Heart right ventricle (tissue), 16 donors: ENCODE results near the gene RNF149. TPM values are rescaled to one million over a fixed set of nuclear protein-coding genes. Genes with fewer than 3 reads are reported as not detected.
A peak's percentile ranks its signal among the peaks of the same experiment; 100 is the strongest.

ENCODE experiments used
- ATAC-seq, 8 donors: fragments of 200-7000 bp; cut with Tn5 transposase; one replicate each; pipeline ENCODE4 v1.9.1; 2020; ENCODE audit warnings: mild to moderate bottlenecking in 8 of 8, moderate library complexity in 8 of 8, moderate number of reproducible peaks in 1 of 8
- DNase-seq, 2 donors: peaks; one replicate each; pipeline ENCODE4 v3.0.0-alpha.2; 2020
- H3K27ac ChIP-seq, 10 donors: fragments of 200-600 bp; sonication (generic) in 2 of 10; one replicate each; pipeline versions ENCODE4 v1.5.0 to v1.8.0; 2020 to 2022; ENCODE audit warnings: mild to moderate bottlenecking in 3 of 10
- H3K27me3 ChIP-seq, 7 donors: fragments of 200-600 bp; one replicate each; pipeline ENCODE4 v1.8.0; 2021 to 2022; ENCODE audit warnings: mild to moderate bottlenecking in 2 of 7
- H3K36me3 ChIP-seq, 9 donors: fragments of 200-600 bp; sonication (generic) in 1 of 9; one replicate each; pipeline versions ENCODE4 v1.5.0 to v1.8.0; 2020 to 2022; ENCODE audit warnings: mild to moderate bottlenecking in 2 of 9
- H3K4me1 ChIP-seq, 9 donors: fragments of 200-600 bp; sonication (generic) in 1 of 9; one replicate each; pipeline versions ENCODE4 v1.5.0 to v1.8.0; 2020 to 2022; ENCODE audit warnings: mild to moderate bottlenecking in 4 of 9
- H3K4me3 ChIP-seq, 10 donors: fragments of 200-600 bp; sonication (generic) in 2 of 10; one replicate each; pipeline versions ENCODE4 v1.5.0 to v1.8.0; 2020 to 2022; ENCODE audit warnings: mild to moderate bottlenecking in 7 of 10, moderate library complexity in 2 of 10
- H3K9me3 ChIP-seq, 11 donors: fragments of 200-600 bp in 10 of 11; sonication (generic) in 2 of 11; one replicate each; pipeline versions ENCODE4 v1.5.0 to v1.8.0; 2013 to 2022; ENCODE audit warnings: mild to moderate bottlenecking in 2 of 11, control low read depth in 1 of 11, moderate library complexity in 1 of 11
- WGBS, 2 donors: extraction: QIAGEN DNeasy Blood & Tissue Kit; methylation state at CpG; one replicate each; pipeline ENCODE4 v1.1.7; 2013; ENCODE audit warnings: inconsistent platforms in 1 of 2; 5-methylcytosine and 5-hydroxymethylcytosine counted together
- intact Hi-C, 10 donors: fragments of 100-400 bp; cut with DNase I; formaldehyde crosslinking; loops; one replicate each; pipeline versions ENCODE4 v1.11.1 to v1.14.2; 2022
- polyA plus RNA-seq, 2 donors: library from polyadenylated mRNA; stranded (reverse); fragments of 200-250 nt; gene quantifications; one replicate each; pipeline ENCODE4 v1.2.3, GENCODE V29; 2013
- total RNA-seq, 10 donors: library from RNA; stranded (reverse); fragmentation: NEBNext Ultra II Directional in 3 of 10; extraction: Animal tissue kit (Norgen Biotek cat#: 25700) in 3 of 10; gene quantifications; one replicate each; pipeline versions ENCODE4 v1.2.1 to v1.2.4, GENCODE V29; 2021 to 2023
- TF ChIP-seq, protein P1 (sequence below), 9 donors: fragments of 200-600 bp; sonication (generic) in 2 of 9; IDR thresholded peaks; one replicate each; pipeline versions ENCODE4 v1.5.0 to v1.8.0; 2021 to 2022; ENCODE audit warnings: antibody characterized with exemption in 9 of 9, mild to moderate bottlenecking in 5 of 9, moderate library complexity in 1 of 9
- donor health status: Arrhythmogenic right ventricular cardiomyopathy.
- donor health status: ischemic (EF 13 %, LVEDD 7.1; RV severe dilation, severe dysfunction).
- donor health status: healthy with polysubstance abuse.
- donor health status: DM: no; HTN: yes; CAD: no.
- donor health status: DM: no; HTN: no; CAD: no.
- donor health status: ischemic (EF 25% LVEDD 6.9; RV normal size, moderate dysfunction).
- donor health status: ischemic (EF 25% LVEDD 5.7; RV mildly dilated, moderate dysfunction).
- donor health status: healthy.
- donor health status: DM: yes; HTN: yes; CAD: no.
- donor health status: Ischemic cardiomyopathy.
- donor health status: ischemic (EF 35%, LVEDD 5.7; RV mildly dilated, moderate dysfunction).
- donor health status: nonischemic (EF 11% LVEDD 7.7; RV severe dilation, severe dysfunction).
- donor health status: DM: yes; HTN: yes; CAD: no.
- donor health status: PGD.
- donor health status: ischemic (EF 29% LVEDD 5.4; RV normal size, mild dysfunction).
- donor health status: nonischemic (EF 23%, LVEDD 6.1; RV moderate dilation, normal function).

The RNF149 gene
- total and polyA plus RNA-seq, 12 donors = 11.0 to 40.8 (median 12.5) TPM

DNA sequence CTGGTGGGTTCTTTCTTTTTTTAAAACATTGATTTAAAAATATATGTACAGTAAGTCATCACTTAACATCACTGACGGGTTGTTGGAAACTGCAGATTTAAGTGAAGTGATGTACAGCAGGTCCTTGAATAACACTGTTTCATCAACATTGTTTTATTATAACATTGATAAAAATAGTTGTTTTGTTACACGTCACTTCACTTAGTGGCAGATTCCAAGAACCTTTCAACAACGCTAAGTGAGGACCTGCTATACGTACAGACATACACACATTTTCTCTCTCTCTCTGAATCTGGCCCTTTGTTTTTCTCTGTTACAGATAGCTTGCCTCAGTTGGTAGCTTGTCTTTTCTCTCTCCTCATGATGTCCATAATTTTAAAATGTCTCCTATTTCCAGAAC is 46.4 kb downstream of the RNF149 start:
- H3K4me1 ChIP-seq = peaks cover 0 to 60% (median 24%) of the 10 kb centered on the region in 9 donors
- H3K9me3 ChIP-seq = peaks cover 0 to 3% (median 0%) of the 10 kb centered on the region in 11 donors
- intact Hi-C loops = no loop called here
- no peak overlapping the region for H3K4me3 ChIP-seq
- DNase-seq = no peak
- no peaks in the 10 kb centered on the region for H3K27me3 ChIP-seq
- ATAC-seq = peak in 6 of 8 donors; percentile 43 to 59 (median 52)
- peak overlapping the region in 8 of 10 donors; percentile 30 to 74 (median 55) for H3K27ac ChIP-seq
- H3K36me3 ChIP-seq = peaks cover 0 to 99% (median 19%) of the 10 kb centered on the region in 9 donors
- WGBS, 2 donors = 43 to 63% methylated on average over 4 of the region's 4 CpGs
- TF ChIP-seq, protein P1, sequence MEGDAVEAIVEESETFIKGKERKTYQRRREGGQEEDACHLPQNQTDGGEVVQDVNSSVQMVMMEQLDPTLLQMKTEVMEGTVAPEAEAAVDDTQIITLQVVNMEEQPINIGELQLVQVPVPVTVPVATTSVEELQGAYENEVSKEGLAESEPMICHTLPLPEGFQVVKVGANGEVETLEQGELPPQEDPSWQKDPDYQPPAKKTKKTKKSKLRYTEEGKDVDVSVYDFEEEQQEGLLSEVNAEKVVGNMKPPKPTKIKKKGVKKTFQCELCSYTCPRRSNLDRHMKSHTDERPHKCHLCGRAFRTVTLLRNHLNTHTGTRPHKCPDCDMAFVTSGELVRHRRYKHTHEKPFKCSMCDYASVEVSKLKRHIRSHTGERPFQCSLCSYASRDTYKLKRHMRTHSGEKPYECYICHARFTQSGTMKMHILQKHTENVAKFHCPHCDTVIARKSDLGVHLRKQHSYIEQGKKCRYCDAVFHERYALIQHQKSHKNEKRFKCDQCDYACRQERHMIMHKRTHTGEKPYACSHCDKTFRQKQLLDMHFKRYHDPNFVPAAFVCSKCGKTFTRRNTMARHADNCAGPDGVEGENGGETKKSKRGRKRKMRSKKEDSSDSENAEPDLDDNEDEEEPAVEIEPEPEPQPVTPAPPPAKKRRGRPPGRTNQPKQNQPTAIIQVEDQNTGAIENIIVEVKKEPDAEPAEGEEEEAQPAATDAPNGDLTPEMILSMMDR (IDR thresholded peaks at IDR 0.05) = no peak

DNA sequence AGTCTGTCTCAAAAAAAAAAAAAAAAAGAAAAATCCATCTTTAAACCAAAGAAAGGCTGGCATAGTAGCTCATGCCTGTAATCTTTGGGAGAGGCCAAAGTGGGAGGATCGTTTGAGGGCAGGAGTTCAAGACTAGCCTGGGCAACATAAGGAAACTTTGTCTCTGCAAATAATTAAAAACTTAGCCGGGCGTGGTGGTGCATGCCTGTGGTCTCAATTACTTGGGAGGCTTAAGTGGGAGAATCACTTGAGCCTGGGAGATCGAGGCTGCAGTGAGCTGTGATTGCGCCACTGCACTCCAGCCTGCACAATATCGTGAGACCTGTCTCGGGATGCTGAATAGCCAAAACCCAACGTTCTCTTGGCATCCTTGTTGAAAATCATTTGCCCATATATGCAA is 49.7 kb downstream of the RNF149 start:
- Histone ChIP-seq H3K9me3 (peaks cover 0 to 3% (median 0%) of the 10 kb centered on the region in 11 donors), H3K27me3 (no peaks in the 10 kb centered on the region), H3K4me3 (no peak overlapping the region), H3K36me3 (peaks cover 0 to 68% (median 13%) of the 10 kb centered on the region in 9 donors), H3K27ac (no peak overlapping the region), H3K4me1 (peaks cover 2 to 53% (median 31%) of the 10 kb centered on the region in 9 donors)
- 98 to 99% methylated on average over 8 of the region's 8 CpGs for WGBS, 2 donors
- ATAC-seq = no peak
- TF ChIP-seq, protein P1 (IDR thresholded peaks at IDR 0.05) = no peak
- intact Hi-C loops = loop anchor here in 1 of 10 donors (10.0 kb wide), 1 partner anchor 46 kb away; the partner anchor contains the start of gene RNF149
- no peak for DNase-seq

DNA sequence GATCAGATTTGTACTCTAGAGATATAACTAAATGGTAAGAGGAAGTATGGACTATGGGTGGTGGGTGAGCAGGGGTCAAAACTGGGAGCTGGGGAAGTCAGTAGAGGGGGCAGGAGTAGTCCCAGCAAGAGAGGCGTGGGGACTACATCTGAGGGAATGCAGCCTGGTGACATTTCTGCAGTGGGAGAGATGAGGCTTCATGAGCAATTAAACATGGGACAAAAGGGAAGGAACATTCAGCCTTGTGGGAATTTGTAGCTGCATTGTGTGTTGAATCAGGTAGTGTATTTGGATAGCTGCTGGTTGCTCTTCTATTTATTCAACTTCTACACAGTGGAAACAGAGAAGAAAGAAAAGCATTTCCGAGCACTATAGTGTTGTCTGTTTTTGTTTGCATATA is 52.2 kb downstream of the RNF149 start:
- Histone ChIP-seq H3K27ac (no peak overlapping the region), H3K4me1 (peaks cover 2 to 52% (median 39%) of the 10 kb centered on the region in 9 donors), H3K27me3 (no peaks in the 10 kb centered on the region), H3K36me3 (peaks cover 0 to 44% (median 4%) of the 10 kb centered on the region in 9 donors), H3K9me3 (peaks cover 0 to 3% (median 0%) of the 10 kb centered on the region in 11 donors), H3K4me3 (no peak overlapping the region)
- WGBS, 2 donors = 96% methylated on average over 2 of the region's 2 CpGs
- TF ChIP-seq, protein P1 (IDR thresholded peaks at IDR 0.05) = no peak
- intact Hi-C loops = loop anchor here in 1 of 10 donors (10.0 kb wide), 1 partner anchor 48 kb away; the partner anchor contains the start of gene RNF149
- ATAC-seq (no peak), DNase-seq (no peak)

DNA sequence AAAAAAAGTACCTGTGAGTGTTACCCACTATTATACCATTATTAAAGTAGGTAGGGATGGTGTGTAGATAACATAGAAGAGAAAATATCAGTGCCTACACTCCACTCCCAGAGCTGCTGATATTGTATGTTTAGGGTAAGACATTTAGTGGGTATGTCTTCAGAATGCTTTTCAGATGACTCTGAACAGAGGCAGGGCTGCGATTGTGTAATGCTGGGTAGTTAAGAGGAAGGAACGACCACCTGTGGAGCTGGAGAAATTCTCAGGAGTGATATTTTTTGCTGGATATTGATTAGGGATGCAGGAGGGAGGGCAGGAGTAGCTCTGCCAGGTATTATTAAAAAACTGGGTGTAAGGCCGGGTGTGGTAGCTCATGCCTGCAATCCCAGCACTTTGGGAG is 53.0 kb downstream of the RNF149 start:
- Histone ChIP-seq H3K4me1 (peaks cover 2 to 52% (median 38%) of the 10 kb centered on the region in 9 donors), H3K9me3 (peaks cover 0 to 3% (median 0%) of the 10 kb centered on the region in 11 donors), H3K27me3 (no peaks in the 10 kb centered on the region), H3K27ac (no peak overlapping the region), H3K36me3 (peaks cover 0 to 36% (median 4%) of the 10 kb centered on the region in 9 donors), H3K4me3 (no peak overlapping the region)
- TF ChIP-seq, protein P1 (IDR thresholded peaks at IDR 0.05) = no peak
- DNase-seq = no peak
- WGBS, 2 donors = 79 to 89% methylated on average over 3 of the region's 3 CpGs
- ATAC-seq = no peak
- intact Hi-C loops = loop anchor here in 1 of 10 donors (10.0 kb wide), 1 partner anchor 49 kb away; the partner anchor contains the start of gene RNF149
